H1 (cell line): Measurements from ENCODE around the gene RIT2. TPM values are rescaled to one million over a fixed set of nuclear protein-coding genes. Genes with fewer than 3 reads are reported as not detected.
A peak's percentile ranks its signal among the peaks of the same experiment; 100 is the strongest.

Experiments used
- SP1 ChIP-seq: IDR thresholded peaks from 2 replicates; pipeline ENCODE4 v1.6.1; 2011; ENCODE audit warnings: low read depth, low read length
- TBP ChIP-seq: IDR thresholded peaks from 2 replicates; pipeline ENCODE4 v1.6.1; 2011; ENCODE audit warnings: low read depth, low read length, improper control_type of control experiment
- polyA plus RNA-seq, 7 experiments: library from polyadenylated mRNA; depleted of rRNA in 3 of 7; stranded (reverse) in 5 of 7; unstranded in 2 of 7; fragments of >200 nt in 5 of 7; fragments of 200-250 nt in 2 of 7; gene quantifications; 1 replicate in 5 of 7; 2 replicates in 1 of 7; 4 replicates in 1 of 7; pipeline versions ENCODE4 v1.2.1 to v1.2.3, GENCODE V29; 2011 to 2013; ENCODE audit warnings: missing spikeins in 2 of 7, mixed read lengths in 2 of 7
- total RNA-seq: library from RNA; stranded (reverse); fragmentation: NEBNext Ultra II Directional; extraction: Animal tissue kit (Norgen Biotek cat#: 25700); gene quantifications from 2 replicates; pipeline ENCODE4 v1.2.1, GENCODE V29; 2021

The RIT2 gene
- total and polyA plus RNA-seq, 2 of the 8 experiments (the other 6 are each of a cell fraction or from before 2014, with no cell fraction given), result 0.67 to 3.2 TPM

GRCh38 chr18:43034683-43035500 lies 80.6 kb downstream of the RIT2 start (continued):
- no peak for TF ChIP-seq TBP
- TF ChIP-seq SP1, result peak; percentile 92
